ENCODE data around the gene CAMK1D. TPM values are rescaled to one million over a fixed set of nuclear protein-coding genes. Genes with fewer than 3 reads are reported as not detected.
"Not testable (repeated sequence)": the region's sequence is repeated elsewhere in the genome, so short reads cannot be mapped to it uniquely, and the experiment has no call there.

Gene CAMK1D
- total and polyA plus RNA-seq, 2 of the 4 experiments (the other 2 are of a cell fraction), result 5.0 to 5.3 TPM

DNA sequence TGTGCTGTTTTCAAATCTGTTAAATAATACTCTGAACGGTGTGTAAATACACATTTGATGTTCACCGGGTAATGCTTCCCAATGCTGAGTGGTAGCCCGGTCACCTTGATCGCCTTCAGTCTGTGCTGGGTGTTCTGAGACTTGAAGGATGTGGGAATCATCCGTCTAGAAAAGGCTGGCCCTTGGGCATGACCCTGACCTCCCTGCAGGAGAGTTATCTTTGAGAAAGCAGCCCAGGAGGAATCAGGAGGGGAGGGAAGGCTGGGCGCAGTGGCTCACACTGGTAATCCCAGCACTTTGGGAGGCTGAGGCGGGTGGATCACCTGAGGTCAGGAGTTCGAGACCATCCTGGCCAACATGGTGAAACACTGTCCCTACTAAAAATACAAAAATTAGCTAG, 85.3 kb downstream of the CAMK1D start:
- H3K4me3 ChIP-seq (ENCODE audit: insufficient read depth, low read depth, low read length); H2AK5ac ChIP-seq (ENCODE audit: low read depth, low read length); intact Hi-C loops (cut with micrococcal nuclease); H3K4me2 ChIP-seq (ENCODE audit: low read depth, low read length); H3K9ac ChIP-seq (ENCODE audit: low read depth, low read length); in situ Hi-C loops (cut with MboI; ENCODE audit: low sequenced_read_pairs); DNase-seq; dilution Hi-C loops (cut with HindIII; ENCODE audit: low sequenced_read_pairs, unreplicated experiment); H3K56ac ChIP-seq (ENCODE audit: extremely low read depth, insufficient read depth, low read length); H3K4ac ChIP-seq (ENCODE audit: low read depth, low read length); H4K20me1 ChIP-seq (ENCODE audit: insufficient read depth, low read length); H3K14ac ChIP-seq (replicated peaks; ENCODE audit: low read depth, low read length); H3K27ac ChIP-seq (ENCODE audit: insufficient read depth, low read length); ATAC-seq (ENCODE audit: low read depth); H3K79me1 ChIP-seq (ENCODE audit: low read depth in 1 of 2, low read length in 2 of 2); H3K23ac ChIP-seq (ENCODE audit: low read depth, low read length); H4K91ac ChIP-seq (ENCODE audit: insufficient read depth, low read depth, low read length); H3K9me1 ChIP-seq (ENCODE audit: insufficient read depth, low read length); H3K9me3 ChIP-seq (ENCODE audit: control insufficient read depth, insufficient read depth, low read length); H2BK120ac ChIP-seq (ENCODE audit: low read depth, low read length); H3K18ac ChIP-seq (ENCODE audit: low read depth, low read length); H3K4me1 ChIP-seq (ENCODE audit: control insufficient read depth, insufficient read depth, low read length); H3K36me3 ChIP-seq (ENCODE audit: control insufficient read depth, insufficient read depth, low read length); H2AFZ ChIP-seq (replicated peaks; ENCODE audit: low read length, poor library complexity); H2BK5ac ChIP-seq (ENCODE audit: low read depth, low read length, poor library complexity, severe bottlenecking); BruUV-seq (replicated peaks); H2AK9ac ChIP-seq (replicated peaks; ENCODE audit: low read depth, low read length, poor library complexity); H2BK15ac ChIP-seq (ENCODE audit: low read depth, low read length); H4K5ac ChIP-seq (ENCODE audit: low read depth, low read length); H2BK20ac ChIP-seq (ENCODE audit: low read depth, low read length); POLR2A ChIA-PET (ENCODE audit: unreplicated experiment); H4K8ac ChIP-seq (ENCODE audit: low read depth in 2 of 2, low read length in 2 of 2): not testable (repeated sequence)
- CTCF ChIA-PET, result interaction anchor here (0.6 kb wide), 1 partner anchor 14 kb away, joined by 3 read pairs; no protein-coding TSS in a partner anchor
- peaks cover 21% of the 10 kb centered on the region for H3K27me3 ChIP-seq (ENCODE audit: control insufficient read depth, insufficient read depth, low read length)
- WGBS, 2 experiments (ENCODE audit: extremely low coverage in 2 of 2, insufficient read length in 1 of 2), result 80% methylated on average over 1 of the region's 8 CpGs; no CpG with 5 or more reads in 1 of the 2 experiments

Measured in IMR-90 (cell line).